ENCODE data around the gene L1TD1.

DNA sequence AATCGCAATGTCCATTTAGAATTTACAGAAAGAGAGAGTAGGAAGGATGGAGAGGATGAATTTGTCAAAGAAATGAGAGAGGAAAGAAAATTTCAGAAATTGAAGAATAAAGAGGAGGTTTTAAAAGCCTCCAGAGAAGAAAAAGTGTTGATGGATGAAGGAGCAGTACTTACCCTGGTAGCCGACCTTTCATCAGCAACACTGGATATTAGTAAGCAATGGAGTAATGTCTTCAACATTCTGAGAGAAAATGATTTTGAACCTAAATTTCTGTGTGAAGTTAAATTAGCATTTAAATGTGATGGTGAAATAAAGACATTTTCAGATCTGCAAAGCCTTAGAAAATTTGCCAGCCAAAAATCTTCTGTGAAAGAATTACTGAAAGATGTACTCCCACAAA, 12.5 kb downstream of the L1TD1 start:
- TF ChIP-seq SIN3A (IDR thresholded peaks at IDR 0.05; ENCODE audit: borderline replicate concordance, insufficient read depth, low read length), result no peak
- no peak for TF ChIP-seq TAF1 (IDR thresholded peaks at IDR 0.05; ENCODE audit: borderline replicate concordance, insufficient read depth, low read length)
- no peak for TF ChIP-seq POLR2AphosphoS5 (IDR thresholded peaks at IDR 0.05; ENCODE audit: low read depth, low read length)
- TF ChIP-seq, protein P1, sequence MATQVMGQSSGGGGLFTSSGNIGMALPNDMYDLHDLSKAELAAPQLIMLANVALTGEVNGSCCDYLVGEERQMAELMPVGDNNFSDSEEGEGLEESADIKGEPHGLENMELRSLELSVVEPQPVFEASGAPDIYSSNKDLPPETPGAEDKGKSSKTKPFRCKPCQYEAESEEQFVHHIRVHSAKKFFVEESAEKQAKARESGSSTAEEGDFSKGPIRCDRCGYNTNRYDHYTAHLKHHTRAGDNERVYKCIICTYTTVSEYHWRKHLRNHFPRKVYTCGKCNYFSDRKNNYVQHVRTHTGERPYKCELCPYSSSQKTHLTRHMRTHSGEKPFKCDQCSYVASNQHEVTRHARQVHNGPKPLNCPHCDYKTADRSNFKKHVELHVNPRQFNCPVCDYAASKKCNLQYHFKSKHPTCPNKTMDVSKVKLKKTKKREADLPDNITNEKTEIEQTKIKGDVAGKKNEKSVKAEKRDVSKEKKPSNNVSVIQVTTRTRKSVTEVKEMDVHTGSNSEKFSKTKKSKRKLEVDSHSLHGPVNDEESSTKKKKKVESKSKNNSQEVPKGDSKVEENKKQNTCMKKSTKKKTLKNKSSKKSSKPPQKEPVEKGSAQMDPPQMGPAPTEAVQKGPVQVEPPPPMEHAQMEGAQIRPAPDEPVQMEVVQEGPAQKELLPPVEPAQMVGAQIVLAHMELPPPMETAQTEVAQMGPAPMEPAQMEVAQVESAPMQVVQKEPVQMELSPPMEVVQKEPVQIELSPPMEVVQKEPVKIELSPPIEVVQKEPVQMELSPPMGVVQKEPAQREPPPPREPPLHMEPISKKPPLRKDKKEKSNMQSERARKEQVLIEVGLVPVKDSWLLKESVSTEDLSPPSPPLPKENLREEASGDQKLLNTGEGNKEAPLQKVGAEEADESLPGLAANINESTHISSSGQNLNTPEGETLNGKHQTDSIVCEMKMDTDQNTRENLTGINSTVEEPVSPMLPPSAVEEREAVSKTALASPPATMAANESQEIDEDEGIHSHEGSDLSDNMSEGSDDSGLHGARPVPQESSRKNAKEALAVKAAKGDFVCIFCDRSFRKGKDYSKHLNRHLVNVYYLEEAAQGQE (IDR thresholded peaks at IDR 0.05; ENCODE audit: insufficient read depth in 1 of 2, low read depth in 2 of 2, low read length in 2 of 2), result no peak

Data from PFSK-1 (cell line).